ENCODE measurements around the gene CHMP4B.

Gene CHMP4B

GRCh38 chr20:33839591-33839990 lies 28.4 kb downstream of the CHMP4B start:
- no peak for DNase-seq (ENCODE audit: low read depth, low spot score)
- no peak overlapping the region for H3K4me3 ChIP-seq (ENCODE audit: low read depth, low read length)
- in situ Hi-C loops (cut with HindIII; ENCODE audit: low sequenced_read_pairs): no loop called here
- TF ChIP-seq CTCF (IDR thresholded peaks at IDR 0.05; ENCODE audit: low read depth, low read length): no peak

GRCh38 chr20:33840160-33840559 lies 29.0 kb downstream of the CHMP4B start:
- in situ Hi-C loops (cut with HindIII; ENCODE audit: low sequenced_read_pairs): no loop called here
- H3K4me3 ChIP-seq (ENCODE audit: low read depth, low read length): no peak overlapping the region
- no peak for TF ChIP-seq CTCF (IDR thresholded peaks at IDR 0.05; ENCODE audit: low read depth, low read length)

GRCh38 chr20:33840759-33841435 lies 29.7 kb downstream of the CHMP4B start:
- TF ChIP-seq CTCF (IDR thresholded peaks at IDR 0.05; ENCODE audit: low read depth, low read length): no peak
- DNase-seq (ENCODE audit: low read depth, low spot score): no peak
- no peak overlapping the region for H3K4me3 ChIP-seq (ENCODE audit: low read depth, low read length)
- in situ Hi-C loops (cut with HindIII; ENCODE audit: low sequenced_read_pairs): no loop called here

More at GRCh38 chr20:33840160-33840559, 29.0 kb downstream of the CHMP4B start:
- no peak for DNase-seq (ENCODE audit: low read depth, low spot score)

GRCh38 chr20:33841436-33841799 lies 30.3 kb downstream of the CHMP4B start:
- DNase-seq (ENCODE audit: low read depth, low spot score): no peak
- in situ Hi-C loops (cut with HindIII; ENCODE audit: low sequenced_read_pairs): no loop called here
- H3K4me3 ChIP-seq (ENCODE audit: low read depth, low read length): no peak overlapping the region
- no peak for TF ChIP-seq CTCF (IDR thresholded peaks at IDR 0.05; ENCODE audit: low read depth, low read length)

GRCh38 chr20:33842346-33842745 lies 31.2 kb downstream of the CHMP4B start:
- in situ Hi-C loops (cut with HindIII; ENCODE audit: low sequenced_read_pairs): no loop called here
- no peak for TF ChIP-seq CTCF (IDR thresholded peaks at IDR 0.05; ENCODE audit: low read depth, low read length)
- no peak overlapping the region for H3K4me3 ChIP-seq (ENCODE audit: low read depth, low read length)
- no peak for DNase-seq (ENCODE audit: low read depth, low spot score)

- TF ChIP-seq CTCF (IDR thresholded peaks at IDR 0.05; ENCODE audit: low read depth, low read length): no peak
- no peak for DNase-seq (ENCODE audit: low read depth, low spot score)
- no peak overlapping the region for H3K4me3 ChIP-seq (ENCODE audit: low read depth, low read length)
- in situ Hi-C loops (cut with HindIII; ENCODE audit: low sequenced_read_pairs): no loop called here
These were observed 31.9 kb downstream of the CHMP4B start for GRCh38 chr20:33843050-33843449.

All from astrocyte of the spinal cord (primary cell).